HepG2 (cell line): ENCODE data around the gene USP7. TPM values are rescaled to one million over a fixed set of nuclear protein-coding genes. Genes with fewer than 3 reads are reported as not detected.

Source experiments
- ASH2L ChIP-seq: fragments of 300-600, 200-600 bp; sonication (generic); IDR thresholded peaks from 2 replicates; pipeline ENCODE4 v1.7.0; 2017; ENCODE audit warnings: low read depth, mild to moderate bottlenecking, moderate library complexity, mixed read lengths, low read length; ENCODE audit not compliant: insufficient read length
- E2F5 ChIP-seq: sonication (generic); formaldehyde crosslinking; conservative IDR thresholded peaks from 2 replicates; pipeline ENCODE4 v1.4.0; 2020; ENCODE audit warnings: missing genetic modification reagents
- FOSL2 ChIP-seq: sonication (generic); formaldehyde crosslinking; IDR thresholded peaks from 2 replicates; pipeline ENCODE4 v1.4.0; 2020; ENCODE audit warnings: missing genetic modification reagents
- HNF4A ChIP-seq: sonication (generic); formaldehyde crosslinking; IDR thresholded peaks from 2 replicates; pipeline ENCODE4 v1.4.0; 2020; ENCODE audit warnings: missing genetic modification reagents
- HNRNPK ChIP-seq: fragments of 200-400 bp; formaldehyde crosslinking; IDR thresholded peaks from 2 replicates; pipeline ENCODE4 v1.6.1; 2018; ENCODE audit warnings: low read length, low read depth, moderate library complexity, mild to moderate bottlenecking; ENCODE audit not compliant: poor library complexity, severe bottlenecking
- MATR3 ChIP-seq: sonication (generic); formaldehyde crosslinking; IDR thresholded peaks from 2 replicates; pipeline ENCODE4 v1.4.0; 2020; ENCODE audit warnings: missing genetic modification reagents
- MTF2 ChIP-seq: sonication (generic); formaldehyde crosslinking; IDR thresholded peaks from 2 replicates; pipeline ENCODE4 v1.5.0; 2020; ENCODE audit warnings: missing genetic modification reagents, borderline replicate concordance
- MXD4 ChIP-seq: IDR thresholded peaks from 2 replicates; pipeline ENCODE4 v1.6.1; 2016; ENCODE audit warnings: mild to moderate bottlenecking, missing biosample characterization, missing genetic modification reagents
- NKX3-1 ChIP-seq: sonication (generic); formaldehyde crosslinking; IDR thresholded peaks from 2 replicates; pipeline ENCODE4 v1.5.0; 2020; ENCODE audit warnings: missing genetic modification reagents
- NR2F6 ChIP-seq, 2 experiments: IDR thresholded peaks; 2 replicates each; pipeline ENCODE4 v1.6.1; 2016; ENCODE audit warnings: antibody characterized with exemption in 1 of 2, mild to moderate bottlenecking in 1 of 2
- RCOR2 ChIP-seq: IDR thresholded peaks from 2 replicates; pipeline ENCODE4 v1.6.1; 2016; ENCODE audit warnings: missing biosample characterization, missing genetic modification reagents
- SRY ChIP-seq: sonication (generic); formaldehyde crosslinking; IDR thresholded peaks from 2 replicates; pipeline ENCODE4 v1.8.0; 2022; ENCODE audit warnings: mild to moderate bottlenecking, missing genetic modification reagents
- ZFP82 ChIP-seq: sonication (generic); formaldehyde crosslinking; IDR thresholded peaks from 2 replicates; pipeline ENCODE4 v1.5.1; 2020; ENCODE audit warnings: mild to moderate bottlenecking, missing genetic modification reagents, borderline replicate concordance
- ZFP90 ChIP-seq: sonication (generic); formaldehyde crosslinking; IDR thresholded peaks from 2 replicates; pipeline ENCODE4 v1.8.0; 2022; ENCODE audit warnings: missing genetic modification reagents, mild to moderate bottlenecking, inconsistent platforms, borderline replicate concordance
- ZNF30 ChIP-seq: sonication (generic); formaldehyde crosslinking; IDR thresholded peaks from 2 replicates; pipeline ENCODE4 v1.5.0; 2020; ENCODE audit warnings: mild to moderate bottlenecking, missing genetic modification reagents
- ZNF331 ChIP-seq: sonication (generic); formaldehyde crosslinking; IDR thresholded peaks from 2 replicates; pipeline ENCODE4 v1.4.0; 2020; ENCODE audit warnings: missing genetic modification reagents
- ZNF350 ChIP-seq: sonication (generic); formaldehyde crosslinking; IDR thresholded peaks from 2 replicates; pipeline ENCODE4 v1.4.0; 2020; ENCODE audit warnings: mild to moderate bottlenecking, low read depth, missing genetic modification reagents, borderline replicate concordance
- ZNF354B ChIP-seq: sonication (generic); formaldehyde crosslinking; IDR thresholded peaks from 2 replicates; pipeline ENCODE4 v1.8.0; 2022; ENCODE audit warnings: mild to moderate bottlenecking, missing genetic modification reagents
- ZNF841 ChIP-seq: sonication (generic); formaldehyde crosslinking; IDR thresholded peaks from 2 replicates; pipeline ENCODE4 v1.8.1; 2023; ENCODE audit warnings: missing genetic modification reagents, borderline replicate concordance
- ZNF850 ChIP-seq: sonication (generic); formaldehyde crosslinking; conservative IDR thresholded peaks from 2 replicates; pipeline ENCODE4 v1.9.0; 2021; ENCODE audit warnings: mild to moderate bottlenecking, missing genetic modification reagents
- ZSCAN12 ChIP-seq: sonication (generic); formaldehyde crosslinking; IDR thresholded peaks from 2 replicates; pipeline ENCODE4 v1.9.0; 2021; ENCODE audit warnings: mild to moderate bottlenecking, missing genetic modification reagents
- polyA plus RNA-seq, 8 experiments: library from polyadenylated mRNA; depleted of rRNA in 3 of 8; stranded (reverse) in 7 of 8; unstranded in 1 of 8; fragments of >200 nt; fragmentation: Illumina TruSeq in 4 of 8; extraction: Trizol in 4 of 8; gene quantifications; 2 replicates each; pipeline versions ENCODE4 v1.2.1 to v1.2.3, GENCODE V29; 2011 to 2016; ENCODE audit warnings: low read depth in 4 of 8, missing spikeins in 1 of 8, mixed read lengths in 1 of 8; ENCODE audit not compliant: insufficient read depth in 1 of 8
- total RNA-seq, 5 experiments: library from RNA; depleted of rRNA; stranded (reverse); fragments of >200 nt; fragmentation: Illumina TruSeq; extraction: Trizol; gene quantifications; 2 replicates each; pipeline ENCODE4 v1.2.3, GENCODE V29; 2016; ENCODE audit warnings: low read depth in 1 of 5
- TF ChIP-seq, protein P1 (sequence below): sonication (generic); formaldehyde crosslinking; IDR thresholded peaks from 2 replicates; pipeline ENCODE4 v1.5.0; 2020; ENCODE audit warnings: missing genetic modification reagents
- TF ChIP-seq, protein P2 (sequence below): sonication (generic); formaldehyde crosslinking; IDR thresholded peaks from 2 replicates; pipeline ENCODE4 v1.5.1; 2020; ENCODE audit warnings: mild to moderate bottlenecking, missing genetic modification reagents, moderate library complexity
- TF ChIP-seq, protein P3 (sequence below): sonication (generic); formaldehyde crosslinking; IDR thresholded peaks from 2 replicates; pipeline ENCODE4 v1.4.0; 2020; ENCODE audit warnings: missing genetic modification reagents

The USP7 gene
- total and polyA plus RNA-seq, 2 of the 13 experiments (the other 11 are each of a cell fraction or from before 2014, with no cell fraction given): 52.5 to 173 TPM

DNA sequence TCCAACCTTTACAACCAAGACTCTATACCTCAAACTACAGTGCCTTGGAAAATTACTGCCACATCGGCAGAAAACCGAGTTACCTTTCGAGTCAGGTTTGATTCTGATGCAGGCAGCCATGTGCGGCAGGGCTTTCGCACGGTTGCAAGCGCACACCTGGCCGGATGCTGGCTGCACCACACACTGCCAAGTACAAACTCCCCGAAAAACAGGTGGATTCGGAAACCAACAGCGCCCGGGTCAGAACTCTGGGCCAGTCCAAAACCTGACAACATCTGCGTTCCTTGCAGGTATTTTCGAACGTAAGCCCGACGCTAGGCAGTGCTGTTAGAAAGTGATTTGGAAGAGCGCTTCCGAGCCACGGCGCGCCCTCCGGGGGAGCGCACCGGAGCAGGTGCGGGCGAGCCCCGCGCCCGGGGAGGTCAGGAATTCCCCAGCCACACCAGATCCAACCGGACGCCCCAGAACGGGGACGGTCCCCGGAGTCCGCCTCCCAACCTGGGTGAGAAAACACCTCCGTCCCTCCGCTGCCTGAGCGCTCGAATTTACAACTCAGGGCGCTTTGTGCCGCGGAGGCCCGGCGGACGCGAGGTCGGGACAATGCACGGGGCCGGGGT lies 1.2 kb downstream of the USP7 start (continued):
- TF ChIP-seq, protein P1, sequence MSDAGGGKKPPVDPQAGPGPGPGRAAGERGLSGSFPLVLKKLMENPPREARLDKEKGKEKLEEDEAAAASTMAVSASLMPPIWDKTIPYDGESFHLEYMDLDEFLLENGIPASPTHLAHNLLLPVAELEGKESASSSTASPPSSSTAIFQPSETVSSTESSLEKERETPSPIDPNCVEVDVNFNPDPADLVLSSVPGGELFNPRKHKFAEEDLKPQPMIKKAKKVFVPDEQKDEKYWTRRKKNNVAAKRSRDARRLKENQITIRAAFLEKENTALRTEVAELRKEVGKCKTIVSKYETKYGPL (CRISPR knock-in tag): no peak
- TF ChIP-seq ZNF350 (CRISPR knock-in tag) (peak; percentile 67), NR2F6 (IDR thresholded peaks at IDR 0.05) (no peak), NR2F6 (CRISPR knock-in tag; IDR thresholded peaks at IDR 0.05) (no peak), FOSL2 (CRISPR knock-in tag) (no peak), MATR3 (no peak), HNF4A (CRISPR knock-in tag) (no peak; the same call in 1 of the 2 replicates), MXD4 (CRISPR knock-in tag) (no peak), ZSCAN12 (CRISPR knock-in tag) (no peak), HNRNPK (no peak), ZFP90 (CRISPR knock-in tag) (no peak), ZNF331 (no peak), ZNF841 (CRISPR knock-in tag) (no peak), SRY (CRISPR knock-in tag) (peak; percentile 74; the same call in 1 of the 2 replicates), E2F5 (CRISPR knock-in tag) (peak; percentile 53; the same call in 1 of the 2 replicates), ZNF850 (no peak), MTF2 (CRISPR knock-in tag) (no peak), ZFP82 (no peak), ASH2L (peak; percentile 60), RCOR2 (CRISPR knock-in tag) (no peak), ZNF354B (no peak), ZNF30 (peak; percentile 44; the same call in 1 of the 2 replicates), NKX3-1 (CRISPR knock-in tag) (0 out of 2 replicates have a peak, but pooled peaks have one; percentile 13)
- TF ChIP-seq, protein P2, sequence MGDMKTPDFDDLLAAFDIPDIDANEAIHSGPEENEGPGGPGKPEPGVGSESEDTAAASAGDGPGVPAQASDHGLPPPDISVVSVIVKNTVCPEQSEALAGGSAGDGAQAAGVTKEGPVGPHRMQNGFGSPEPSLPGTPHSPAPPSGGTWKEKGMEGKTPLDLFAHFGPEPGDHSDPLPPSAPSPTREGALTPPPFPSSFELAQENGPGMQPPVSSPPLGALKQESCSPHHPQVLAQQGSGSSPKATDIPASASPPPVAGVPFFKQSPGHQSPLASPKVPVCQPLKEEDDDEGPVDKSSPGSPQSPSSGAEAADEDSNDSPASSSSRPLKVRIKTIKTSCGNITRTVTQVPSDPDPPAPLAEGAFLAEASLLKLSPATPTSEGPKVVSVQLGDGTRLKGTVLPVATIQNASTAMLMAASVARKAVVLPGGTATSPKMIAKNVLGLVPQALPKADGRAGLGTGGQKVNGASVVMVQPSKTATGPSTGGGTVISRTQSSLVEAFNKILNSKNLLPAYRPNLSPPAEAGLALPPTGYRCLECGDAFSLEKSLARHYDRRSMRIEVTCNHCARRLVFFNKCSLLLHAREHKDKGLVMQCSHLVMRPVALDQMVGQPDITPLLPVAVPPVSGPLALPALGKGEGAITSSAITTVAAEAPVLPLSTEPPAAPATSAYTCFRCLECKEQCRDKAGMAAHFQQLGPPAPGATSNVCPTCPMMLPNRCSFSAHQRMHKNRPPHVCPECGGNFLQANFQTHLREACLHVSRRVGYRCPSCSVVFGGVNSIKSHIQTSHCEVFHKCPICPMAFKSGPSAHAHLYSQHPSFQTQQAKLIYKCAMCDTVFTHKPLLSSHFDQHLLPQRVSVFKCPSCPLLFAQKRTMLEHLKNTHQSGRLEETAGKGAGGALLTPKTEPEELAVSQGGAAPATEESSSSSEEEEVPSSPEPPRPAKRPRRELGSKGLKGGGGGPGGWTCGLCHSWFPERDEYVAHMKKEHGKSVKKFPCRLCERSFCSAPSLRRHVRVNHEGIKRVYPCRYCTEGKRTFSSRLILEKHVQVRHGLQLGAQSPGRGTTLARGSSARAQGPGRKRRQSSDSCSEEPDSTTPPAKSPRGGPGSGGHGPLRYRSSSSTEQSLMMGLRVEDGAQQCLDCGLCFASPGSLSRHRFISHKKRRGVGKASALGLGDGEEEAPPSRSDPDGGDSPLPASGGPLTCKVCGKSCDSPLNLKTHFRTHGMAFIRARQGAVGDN (CRISPR knock-in tag): peak; percentile 75
- TF ChIP-seq, protein P3, sequence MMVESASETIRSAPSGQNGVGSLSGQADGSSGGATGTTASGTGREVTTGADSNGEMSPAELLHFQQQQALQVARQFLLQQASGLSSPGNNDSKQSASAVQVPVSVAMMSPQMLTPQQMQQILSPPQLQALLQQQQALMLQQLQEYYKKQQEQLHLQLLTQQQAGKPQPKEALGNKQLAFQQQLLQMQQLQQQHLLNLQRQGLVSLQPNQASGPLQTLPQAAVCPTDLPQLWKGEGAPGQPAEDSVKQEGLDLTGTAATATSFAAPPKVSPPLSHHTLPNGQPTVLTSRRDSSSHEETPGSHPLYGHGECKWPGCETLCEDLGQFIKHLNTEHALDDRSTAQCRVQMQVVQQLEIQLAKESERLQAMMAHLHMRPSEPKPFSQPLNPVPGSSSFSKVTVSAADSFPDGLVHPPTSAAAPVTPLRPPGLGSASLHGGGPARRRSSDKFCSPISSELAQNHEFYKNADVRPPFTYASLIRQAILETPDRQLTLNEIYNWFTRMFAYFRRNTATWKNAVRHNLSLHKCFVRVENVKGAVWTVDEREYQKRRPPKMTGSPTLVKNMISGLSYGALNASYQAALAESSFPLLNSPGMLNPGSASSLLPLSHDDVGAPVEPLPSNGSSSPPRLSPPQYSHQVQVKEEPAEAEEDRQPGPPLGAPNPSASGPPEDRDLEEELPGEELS (CRISPR knock-in tag): no peak
